Body of pancreas (tissue), 4 donors: ENCODE results near the gene SLC37A1.

Source experiments
- CTCF ChIP-seq, 7 experiments: fragments of 450-650 bp in 4 of 7; fragments of 200-600 bp in 3 of 7; sonication (generic) in 3 of 7; IDR thresholded peaks; one replicate each; pipeline ENCODE4 v1.5.1; 2016 to 2019; ENCODE audit warnings: antibody characterized with exemption in 7 of 7
- POLR2A ChIP-seq, 3 donors: fragments of 450-650 bp; IDR thresholded peaks; one replicate each; pipeline ENCODE4 v1.6.1; 2016; ENCODE audit warnings: antibody characterized with exemption in 3 of 3, mild to moderate bottlenecking in 2 of 3

DNA sequence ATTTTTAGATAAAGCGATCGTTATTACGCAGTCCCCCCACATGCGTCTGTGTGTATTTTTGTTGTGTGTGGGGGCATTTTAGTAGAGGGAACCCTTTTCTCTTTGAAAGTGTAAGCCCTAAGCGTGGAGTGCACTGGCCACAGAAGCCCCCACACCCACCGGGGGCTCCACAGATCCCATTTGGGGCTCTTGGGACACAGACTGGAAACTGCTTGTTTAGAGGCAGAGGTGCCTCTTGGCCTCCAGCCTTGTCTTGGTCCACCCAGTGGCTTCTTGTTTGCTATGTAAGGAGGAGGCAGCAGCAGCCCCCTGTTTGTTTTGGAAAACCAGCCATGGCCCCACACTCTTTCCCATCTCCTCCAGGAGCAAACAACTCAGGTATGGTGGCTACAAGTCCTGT lies 42.8 kb downstream of the SLC37A1 start:
- TF ChIP-seq CTCF (IDR thresholded peaks at IDR 0.05), result no peak
- no peak for TF ChIP-seq POLR2A (IDR thresholded peaks at IDR 0.05)
